H7 (cell line): ENCODE data around the gene PBX2. TPM values are rescaled to one million over a fixed set of nuclear protein-coding genes. Genes with fewer than 3 reads are reported as not detected.

ENCODE experiments used
- DNase-seq: peaks from one replicate; pipeline ENCODE4 v3.0.0; 2012
- H3K27me3 ChIP-seq: 2 replicates; pipeline ENCODE4 v1.6.0; 2011; ENCODE audit warnings: mild to moderate bottlenecking, low read length; ENCODE audit not compliant: control insufficient read depth, insufficient read depth
- H3K36me3 ChIP-seq: replicated peaks from 2 replicates; pipeline ENCODE4 v1.5.1; 2011; ENCODE audit warnings: low read length; ENCODE audit not compliant: control insufficient read depth, insufficient read depth
- H3K4me3 ChIP-seq: 2 replicates; pipeline ENCODE4 v1.5.1; 2011; ENCODE audit warnings: low read depth, mild to moderate bottlenecking, control low read depth, low read length, moderate library complexity; ENCODE audit not compliant: insufficient read depth
- total RNA-seq: library from RNA; depleted of rRNA; stranded (reverse); fragments of >200 nt; shearing (Covaris generic); gene quantifications from 2 replicates; pipeline ENCODE4 v1.2.3, GENCODE V29; 2014

Gene PBX2
- total RNA-seq, 1 experiment from 2014 or later = 64.2 TPM

GRCh38 chr6:32176476-32177182 is 13.4 kb downstream of the PBX2 start:
- H3K36me3 ChIP-seq = peaks cover 8% of the 10 kb centered on the region
- peak; percentile 37 for DNase-seq
- peak overlapping the region; percentile 79 for H3K4me3 ChIP-seq
- H3K27me3 ChIP-seq = no peaks in the 10 kb centered on the region

DNA sequence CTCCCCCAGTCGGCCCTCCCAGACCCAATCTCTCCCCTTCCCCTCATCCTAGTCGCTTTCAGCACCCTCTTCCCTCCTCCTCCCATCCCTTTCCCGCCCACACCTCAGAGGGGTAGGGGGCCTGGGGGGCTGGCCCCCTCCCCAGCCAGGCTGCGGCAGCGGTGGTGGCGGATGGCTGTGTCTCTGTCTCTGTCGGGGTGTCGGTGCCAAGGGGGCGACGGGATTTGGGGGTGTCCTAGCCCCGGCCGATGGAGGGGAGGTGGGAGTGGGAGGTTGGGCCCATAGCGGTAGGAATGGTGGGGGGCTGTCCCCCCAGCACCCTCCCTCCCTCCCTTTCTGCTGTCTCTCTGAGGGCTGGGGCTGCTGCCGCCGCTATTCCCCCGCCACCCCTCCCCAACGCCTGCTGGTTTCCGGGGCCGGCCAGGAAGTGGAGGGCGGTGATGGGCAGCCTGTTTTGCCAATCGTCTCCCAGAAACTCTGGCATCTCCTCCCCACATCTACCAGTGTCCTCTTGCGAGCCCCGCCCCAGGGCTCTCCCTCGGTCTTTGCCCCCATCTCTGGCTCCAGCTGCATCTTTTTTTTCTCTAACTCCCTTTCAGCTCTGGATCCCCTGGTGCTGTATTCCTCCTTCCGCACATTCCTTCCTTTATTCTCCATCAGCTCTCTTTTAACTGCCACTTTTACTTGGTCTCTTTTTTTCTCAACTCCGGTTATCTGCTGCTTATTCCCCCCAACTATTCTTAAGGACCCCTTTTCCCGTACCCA is 14.1 kb downstream of the PBX2 start, which contains the start of gene AGPAT1:
Gene AGPAT1 (minus strand): TSS at position 374 of the 765 bp plus-strand sequence. CDS start 4,588 bp downstream, outside the sequence.
- DNase-seq = peak; percentile 99
- Histone ChIP-seq H3K27me3 (no peaks in the 10 kb centered on the region), H3K36me3 (peaks cover 8% of the 10 kb centered on the region), H3K4me3 (peak within 1 kb of the TSS; percentile 79)

DNA sequence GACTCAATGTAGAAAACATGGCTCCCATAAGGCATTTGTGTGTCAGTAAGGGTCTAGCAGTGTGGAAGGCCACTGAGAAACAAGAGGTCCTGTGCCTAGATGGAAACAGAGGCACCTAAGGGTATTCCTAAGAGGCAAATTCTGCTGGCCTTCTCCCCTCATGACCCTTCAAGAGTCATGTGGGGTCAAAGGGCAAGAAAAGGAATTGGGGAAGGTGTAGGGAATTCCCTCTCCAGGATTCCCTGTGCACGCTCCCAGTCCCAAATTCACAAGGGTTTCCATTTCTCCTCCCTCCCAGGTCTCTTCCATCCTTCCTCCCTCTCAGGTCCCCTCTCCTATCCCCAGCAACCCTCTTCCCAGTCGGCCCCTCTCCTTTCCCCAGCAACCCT is 14.7 kb downstream of the PBX2 start:
- DNase-seq = no peak
- Histone ChIP-seq H3K36me3 (peaks cover 9% of the 10 kb centered on the region), H3K27me3 (no peaks in the 10 kb centered on the region), H3K4me3 (peak overlapping the region; percentile 79)

DNA sequence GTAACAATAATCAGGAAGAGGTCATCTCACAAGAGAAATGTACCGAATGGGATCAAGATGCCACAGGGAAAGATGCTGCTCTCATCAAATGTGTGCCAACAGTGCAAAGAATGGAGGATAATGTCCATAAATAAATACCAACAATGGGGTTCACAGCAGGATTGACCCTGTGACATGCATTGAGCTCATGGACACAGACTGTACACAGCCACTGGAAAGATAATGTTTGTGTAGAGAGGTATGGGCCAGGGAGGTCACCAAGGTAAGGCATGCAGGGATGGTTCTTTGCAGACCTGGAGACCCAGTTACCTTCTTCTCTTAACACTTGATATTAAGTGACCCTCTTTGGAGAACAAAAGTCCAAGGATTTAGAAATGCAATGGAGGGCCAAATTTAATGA is 15.6 kb downstream of the PBX2 start:
- H3K36me3 ChIP-seq = peaks cover 16% of the 10 kb centered on the region
- no peak for DNase-seq

GRCh38 chr6:32173051-32173727 is 16.8 kb downstream of the PBX2 start:
- Histone ChIP-seq H3K27me3 (no peaks in the 10 kb centered on the region), H3K4me3 (no peak overlapping the region), H3K36me3 (peaks cover 20% of the 10 kb centered on the region)
- peak; percentile 33 for DNase-seq

More for the DNA sequence above, 15.6 kb downstream of the PBX2 start:
- Histone ChIP-seq H3K4me3 (no peak overlapping the region), H3K27me3 (no peaks in the 10 kb centered on the region)

DNA sequence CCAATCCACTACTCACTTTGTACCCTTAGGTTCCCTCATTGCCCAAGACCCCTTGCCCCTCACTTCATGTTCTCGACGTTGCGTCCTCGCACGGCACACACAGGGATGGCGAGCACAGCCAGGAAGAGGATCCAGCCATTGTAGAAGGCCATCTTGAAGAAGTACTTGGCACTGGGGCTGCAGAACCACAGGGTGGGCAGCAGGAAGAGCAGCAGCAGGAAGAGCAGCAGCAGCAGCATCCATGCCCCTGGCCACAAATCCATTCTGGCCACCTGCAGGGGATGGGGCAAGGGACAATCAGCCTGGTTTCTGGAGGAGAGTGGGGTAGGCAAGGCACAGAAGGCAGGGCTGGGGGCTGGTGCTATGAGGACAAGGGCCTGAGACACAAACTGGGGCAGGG is 18.8 kb downstream of the PBX2 start:
- Histone ChIP-seq H3K4me3 (no peak overlapping the region), H3K27me3 (no peaks in the 10 kb centered on the region), H3K36me3 (peaks cover 20% of the 10 kb centered on the region)
- DNase-seq = no peak

DNA sequence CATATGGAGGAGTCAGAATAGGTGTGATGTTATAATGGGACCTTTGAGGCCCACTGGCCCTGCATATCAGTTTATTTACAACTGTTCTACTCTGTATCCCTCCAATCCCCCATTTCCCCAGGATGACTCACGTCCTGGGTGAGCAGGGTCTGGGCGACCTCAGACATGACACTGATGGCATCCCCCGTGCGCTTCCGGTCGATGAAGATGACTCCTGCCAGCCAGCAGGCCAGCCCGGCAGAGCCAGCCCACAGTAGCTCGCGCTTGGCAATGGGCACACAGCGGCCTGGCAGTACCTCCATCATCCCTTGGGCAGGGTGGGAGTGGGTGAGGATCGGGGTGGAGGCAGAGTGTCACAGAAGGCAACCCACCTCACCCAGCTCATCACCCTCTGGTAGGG is 19.7 kb downstream of the PBX2 start:
- peaks cover 20% of the 10 kb centered on the region for H3K36me3 ChIP-seq
- no peak overlapping the region for H3K4me3 ChIP-seq
- no peak for DNase-seq
- no peaks in the 10 kb centered on the region for H3K27me3 ChIP-seq

DNA sequence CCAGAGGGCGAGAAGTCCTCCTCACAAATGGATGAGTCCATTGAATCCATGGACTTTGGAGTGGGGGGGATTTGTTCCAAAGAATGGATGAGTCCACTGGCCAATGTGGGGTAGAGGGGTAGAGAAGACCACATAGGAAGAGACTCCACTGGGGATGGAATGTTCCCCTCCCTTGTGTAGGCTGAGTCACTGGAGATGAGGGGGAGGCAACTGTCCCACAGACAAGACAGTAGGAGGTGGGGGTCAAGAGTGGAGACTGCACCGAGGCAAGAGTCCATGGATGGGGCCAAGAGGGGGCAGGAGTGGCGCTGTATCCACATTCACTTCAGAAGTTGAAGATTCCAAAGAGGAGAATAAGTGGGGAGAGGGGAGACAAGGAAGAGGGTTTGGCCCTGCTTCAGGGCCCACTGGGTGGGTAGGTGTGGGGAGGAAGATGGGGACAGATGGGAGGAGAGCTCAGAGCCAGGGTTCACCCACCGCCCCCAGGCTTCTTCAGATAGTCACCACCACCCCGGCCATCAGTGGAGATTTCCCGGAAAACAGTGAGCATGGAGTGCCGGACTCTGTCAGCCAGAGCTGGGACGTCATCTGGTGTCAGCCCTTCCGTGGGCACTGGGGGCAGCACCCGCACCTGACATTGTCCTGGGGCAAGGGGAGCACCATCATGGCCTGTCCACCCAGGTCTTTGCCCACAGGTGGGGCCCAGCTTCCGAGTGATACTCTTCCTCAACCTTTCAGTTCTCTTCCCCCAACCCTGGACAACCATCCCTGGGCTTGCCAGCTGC is 21.0 kb downstream of the PBX2 start:
- Histone ChIP-seq H3K36me3 (peaks cover 20% of the 10 kb centered on the region), H3K4me3 (no peak overlapping the region), H3K27me3 (no peaks in the 10 kb centered on the region)
- DNase-seq = no peak

- peaks cover 20% of the 10 kb centered on the region for H3K36me3 ChIP-seq
- no peaks in the 10 kb centered on the region for H3K27me3 ChIP-seq
- no peak for DNase-seq
- no peak overlapping the region for H3K4me3 ChIP-seq
Observed at GRCh38 chr6:32168350-32168749, 21.7 kb downstream of the PBX2 start.

GRCh38 chr6:32167761-32168262 is 22.2 kb downstream of the PBX2 start:
- no peak for DNase-seq
- Histone ChIP-seq H3K27me3 (no peaks in the 10 kb centered on the region), H3K4me3 (no peak overlapping the region), H3K36me3 (peaks cover 20% of the 10 kb centered on the region)

DNA sequence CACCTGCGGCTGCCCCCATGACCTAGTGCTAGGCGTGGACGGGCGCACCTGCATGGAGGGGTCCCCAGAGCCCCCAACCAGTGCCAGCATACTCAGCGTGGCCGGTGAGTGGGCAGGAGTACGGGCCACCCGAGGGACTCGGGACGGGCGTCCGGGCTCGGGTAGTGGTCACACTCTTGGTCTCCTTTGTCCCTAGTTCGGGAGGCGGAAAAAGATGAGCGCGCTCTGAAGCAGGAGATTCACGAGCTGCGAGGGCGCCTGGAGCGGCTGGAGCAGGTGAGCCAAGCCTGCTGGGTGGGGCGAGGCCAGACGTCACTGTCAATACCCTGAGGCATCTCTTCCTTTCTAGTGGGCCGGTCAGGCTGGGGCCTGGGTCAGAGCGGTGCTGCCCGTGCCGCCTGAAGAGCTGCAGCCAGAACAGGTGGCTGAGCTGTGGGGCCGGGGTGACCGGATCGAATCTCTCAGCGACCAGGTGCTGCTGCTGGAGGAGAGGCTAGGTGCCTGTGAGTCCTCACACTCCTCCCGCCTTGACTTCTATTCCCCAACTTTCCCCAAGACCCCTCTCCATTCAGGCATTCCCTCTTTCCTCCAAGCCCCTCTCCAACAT is 22.7 kb downstream of the PBX2 start:
- DNase-seq = peak; percentile 63

DNA sequence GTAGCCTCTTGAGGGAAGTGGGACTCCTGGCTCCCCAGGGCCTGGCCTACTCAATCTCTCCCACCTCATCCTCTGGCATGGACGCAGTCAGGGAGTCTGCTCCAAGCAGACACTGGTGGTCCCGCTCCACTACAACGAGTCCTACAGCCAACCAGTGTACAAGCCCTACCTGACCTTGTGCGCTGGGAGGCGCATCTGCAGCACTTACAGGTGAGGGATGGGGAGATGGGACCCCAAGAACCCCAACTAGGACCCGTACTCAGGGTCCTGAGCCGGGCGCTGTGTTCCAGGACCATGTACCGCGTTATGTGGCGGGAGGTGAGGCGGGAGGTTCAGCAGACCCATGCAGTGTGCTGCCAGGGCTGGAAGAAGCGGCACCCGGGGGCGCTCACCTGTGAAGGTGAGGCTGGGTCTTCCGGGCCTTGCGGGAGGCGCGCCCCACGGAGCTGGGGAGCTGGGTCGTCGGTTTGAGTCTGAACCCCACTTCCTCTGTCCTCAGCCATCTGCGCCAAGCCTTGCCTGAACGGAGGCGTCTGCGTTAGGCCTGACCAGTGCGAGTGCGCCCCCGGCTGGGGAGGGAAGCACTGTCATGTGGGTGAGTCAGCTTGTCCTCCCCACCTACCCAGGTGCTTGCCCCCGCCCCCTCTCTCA is 23.5 kb downstream of the PBX2 start:
- H3K36me3 ChIP-seq = peaks cover 20% of the 10 kb centered on the region
- H3K4me3 ChIP-seq = no peak overlapping the region
- H3K27me3 ChIP-seq = no peaks in the 10 kb centered on the region
- peak; percentile 95 for DNase-seq

More for the DNA sequence above, 22.7 kb downstream of the PBX2 start:
- Histone ChIP-seq H3K27me3 (no peaks in the 10 kb centered on the region), H3K4me3 (no peak overlapping the region), H3K36me3 (peaks cover 20% of the 10 kb centered on the region)

- H3K27me3 ChIP-seq = no peaks in the 10 kb centered on the region
- H3K4me3 ChIP-seq = no peak within 1 kb of the TSS
- no peak for DNase-seq
- H3K36me3 ChIP-seq = peaks cover 3% of the 10 kb centered on the region
Observed at GRCh38 chr6:32164295-32164694, 25.7 kb downstream of the PBX2 start, which contains the start of gene EGFL8. Gene EGFL8 (plus strand): TSS chr6:32164595. CDS start chr6:32166166, 1,571 bp downstream.
